HG03457 (cell line): Measurements from ENCODE around the gene ANO10.
"Not testable (repeated sequence)": the region's sequence is repeated elsewhere in the genome, so short reads cannot be mapped to it uniquely, and the experiment has no call there.

Source experiments
- ATAC-seq: cut with Tn5 transposase; IDR thresholded peaks from one replicate; pipeline ENCODE4 v1.9.1; 2021; ENCODE audit warnings: moderate number of reproducible peaks; ENCODE audit not compliant: unreplicated experiment

ANO10 gene

GRCh38 chr3:43522727-43523362 lies 99.0 kb downstream of the ANO10 start:
- ATAC-seq = no peak

GRCh38 chr3:43521941-43522340 lies 99.9 kb downstream of the ANO10 start:
- ATAC-seq = no peak

GRCh38 chr3:43518515-43518914 lies 103.3 kb downstream of the ANO10 start:
- not testable (repeated sequence) for ATAC-seq

GRCh38 chr3:43515970-43516635 lies 105.7 kb downstream of the ANO10 start:
- ATAC-seq = no peak

- no peak for ATAC-seq
These were observed 106.4 kb downstream of the ANO10 start for GRCh38 chr3:43515208-43515917.

- ATAC-seq = no peak
These were observed 108.9 kb downstream of the ANO10 start for GRCh38 chr3:43512754-43513404.

- no peak for ATAC-seq
These were observed 115.2 kb downstream of the ANO10 start for GRCh38 chr3:43506644-43507043.

- ATAC-seq = no peak
These were observed 116.5 kb downstream of the ANO10 start for GRCh38 chr3:43505351-43505750.

- ATAC-seq = no peak
These were observed 118.6 kb downstream of the ANO10 start for GRCh38 chr3:43503067-43503728.

GRCh38 chr3:43499256-43499655 lies 122.6 kb downstream of the ANO10 start:
- no peak for ATAC-seq

GRCh38 chr3:43497905-43498365 lies 123.9 kb downstream of the ANO10 start:
- ATAC-seq = no peak

- no peak for ATAC-seq
These were observed 124.4 kb downstream of the ANO10 start for GRCh38 chr3:43497422-43497821.

- no peak for ATAC-seq
These were observed 125.0 kb downstream of the ANO10 start for GRCh38 chr3:43496740-43497375.

GRCh38 chr3:43492932-43493331 lies 128.9 kb downstream of the ANO10 start:
- not testable (repeated sequence) for ATAC-seq

- ATAC-seq = not testable (repeated sequence)
These were observed 130.0 kb downstream of the ANO10 start for GRCh38 chr3:43491807-43492206.

GRCh38 chr3:43490640-43491185 lies 131.1 kb downstream of the ANO10 start:
- no peak for ATAC-seq

GRCh38 chr3:43489930-43490329 lies 131.9 kb downstream of the ANO10 start:
- ATAC-seq = no peak

GRCh38 chr3:43485931-43486330 lies 135.9 kb downstream of the ANO10 start:
- no peak for ATAC-seq

- ATAC-seq = no peak
These were observed 136.8 kb downstream of the ANO10 start for GRCh38 chr3:43484926-43485488.

GRCh38 chr3:43481375-43481774 lies 140.4 kb downstream of the ANO10 start:
- no peak for ATAC-seq
